ENCODE results near the gene KRTAP9-1. TPM values are rescaled to one million over a fixed set of nuclear protein-coding genes. Genes with fewer than 3 reads are reported as not detected.

KRTAP9-1 gene
- total RNA-seq, 1 donor from 2014 or later, result not detected

GRCh38 chr17:41160648-41161047, 29.0 kb upstream of the KRTAP9-1 start, which contains the start of gene KRTAP4-4:
Gene KRTAP4-4, minus strand, starts transcription at chr17:41160748. Its CDS starts 57 bp downstream, at chr17:41160691.
- no peak for TF ChIP-seq CTCF (IDR thresholded peaks at IDR 0.05; ENCODE audit: unreplicated experiment)
- Mint-ChIP-seq H3K9me3 (ENCODE audit: low read depth) (no peaks in the 10 kb centered on the region), H3K27me3 (peaks cover 6% of the 10 kb centered on the region), H3K4me1 (ENCODE audit: low read depth) (no peaks in the 10 kb centered on the region), H3K4me3 (ENCODE audit: low read depth) (no peak within 1 kb of the TSS), H3K36me3 (ENCODE audit: insufficient read depth) (no peaks in the 10 kb centered on the region), H3K27ac (no peak within 1 kb of the TSS)
- DNase-seq (ENCODE audit: low spot score, unreplicated experiment), result no peak

- TF ChIP-seq CTCF (IDR thresholded peaks at IDR 0.05; ENCODE audit: unreplicated experiment), result no peak
- no peaks in the 10 kb centered on the region for H3K4me1 Mint-ChIP-seq (ENCODE audit: low read depth)
- no peaks in the 10 kb centered on the region for H3K36me3 Mint-ChIP-seq (ENCODE audit: insufficient read depth)
- no peak overlapping the region for H3K4me3 Mint-ChIP-seq (ENCODE audit: low read depth)
- no peak overlapping the region for H3K27ac Mint-ChIP-seq
- H3K9me3 Mint-ChIP-seq (ENCODE audit: low read depth), result no peaks in the 10 kb centered on the region
- H3K27me3 Mint-ChIP-seq, result peaks cover 9% of the 10 kb centered on the region
- no peak for DNase-seq (ENCODE audit: low spot score, unreplicated experiment)
Observed at GRCh38 chr17:41163828-41164227, 25.9 kb upstream of the KRTAP9-1 start.

- Mint-ChIP-seq H3K27ac (no peak overlapping the region), H3K27me3 (peaks cover 14% of the 10 kb centered on the region), H3K4me1 (ENCODE audit: low read depth) (no peaks in the 10 kb centered on the region), H3K9me3 (ENCODE audit: low read depth) (no peaks in the 10 kb centered on the region), H3K36me3 (ENCODE audit: insufficient read depth) (no peaks in the 10 kb centered on the region), H3K4me3 (ENCODE audit: low read depth) (no peak overlapping the region)
- no peak for DNase-seq (ENCODE audit: low spot score, unreplicated experiment)
- TF ChIP-seq CTCF (IDR thresholded peaks at IDR 0.05; ENCODE audit: unreplicated experiment), result no peak
Observed at GRCh38 chr17:41167561-41167960, 22.1 kb upstream of the KRTAP9-1 start.

- Mint-ChIP-seq H3K36me3 (ENCODE audit: insufficient read depth) (no peaks in the 10 kb centered on the region), H3K27me3 (peaks cover 13% of the 10 kb centered on the region), H3K4me3 (ENCODE audit: low read depth) (no peak within 1 kb of the TSS), H3K27ac (no peak within 1 kb of the TSS), H3K4me1 (ENCODE audit: low read depth) (no peaks in the 10 kb centered on the region), H3K9me3 (ENCODE audit: low read depth) (no peaks in the 10 kb centered on the region)
- TF ChIP-seq CTCF (IDR thresholded peaks at IDR 0.05; ENCODE audit: unreplicated experiment), result no peak
- DNase-seq (ENCODE audit: low spot score, unreplicated experiment), result no peak
Observed at GRCh38 chr17:41168121-41168520, 21.6 kb upstream of the KRTAP9-1 start, which contains the start of gene KRTAP4-3. Gene KRTAP4-3, minus strand, starts transcription at chr17:41168221. Its CDS starts 49 bp downstream, at chr17:41168172.

GRCh38 chr17:41171886-41172285, 17.8 kb upstream of the KRTAP9-1 start:
- DNase-seq (ENCODE audit: low spot score, unreplicated experiment), result no peak
- Mint-ChIP-seq H3K4me1 (ENCODE audit: low read depth) (no peaks in the 10 kb centered on the region), H3K27me3 (peaks cover 18% of the 10 kb centered on the region), H3K9me3 (ENCODE audit: low read depth) (no peaks in the 10 kb centered on the region), H3K4me3 (ENCODE audit: low read depth) (no peak overlapping the region), H3K27ac (no peak overlapping the region), H3K36me3 (ENCODE audit: insufficient read depth) (no peaks in the 10 kb centered on the region)
- no peak for TF ChIP-seq CTCF (IDR thresholded peaks at IDR 0.05; ENCODE audit: unreplicated experiment)
